ENCODE data around the gene CACHD1.

Gene CACHD1

GRCh38 chr1:64484651-64485050 is 14.7 kb downstream of the CACHD1 start:
- Histone ChIP-seq H3K79me2 (ENCODE audit: control insufficient read depth, insufficient read depth, low read length, poor library complexity) (no peaks in the 10 kb centered on the region), H3K79me1 (ENCODE audit: low read length) (peaks cover 6% of the 10 kb centered on the region), H2AFZ (ENCODE audit: insufficient read depth, low read length, poor library complexity) (no peak overlapping the region), H2BK120ac (ENCODE audit: insufficient read depth, low read length, poor library complexity) (no peak overlapping the region), H2BK12ac (ENCODE audit: low read length) (no peak overlapping the region), H3K4ac (ENCODE audit: low read depth, low read length) (no peak overlapping the region), H3K9ac (ENCODE audit: low read length) (no peak overlapping the region), H3K27ac (ENCODE audit: low read depth, low read length) (no peak overlapping the region), H4K91ac (ENCODE audit: low read depth, low read length) (no peak overlapping the region), H3K14ac (ENCODE audit: low read length) (no peak overlapping the region), H3K18ac (ENCODE audit: low read length) (no peak overlapping the region), H3K9me3 (ENCODE audit: insufficient read depth, low read depth, low read length) (no peaks in the 10 kb centered on the region), H2BK5ac (ENCODE audit: low read depth, low read length, poor library complexity) (no peak overlapping the region), H4K12ac (ENCODE audit: low read depth, low read length) (no peak overlapping the region), H3K4me3 (ENCODE audit: low read depth, low read length) (no peak overlapping the region), H3K4me1 (ENCODE audit: control insufficient read depth in 1 of 2, insufficient read depth in 2 of 2, low read length in 2 of 2) (peaks cover 7 to 8% of the 10 kb centered on the region in 2 experiments), H3K27me3 (ENCODE audit: insufficient read depth, low read length) (no peaks in the 10 kb centered on the region), H3K23ac (ENCODE audit: low read length) (no peak overlapping the region), H4K8ac (ENCODE audit: low read depth, low read length) (no peak overlapping the region), H2AK5ac (ENCODE audit: low read length) (no peak overlapping the region), H3K36me3 (ENCODE audit: control insufficient read depth in 1 of 2, insufficient read depth in 2 of 2, low read length in 2 of 2) (no peaks in the 10 kb centered on the region), H3K4me2 (ENCODE audit: low read length) (no peak overlapping the region)
- WGBS (ENCODE audit: extremely low coverage, insufficient coverage, insufficient read length): no CpG with 5 or more reads among the region's 3 CpGs
- no peak for DNase-seq

GRCh38 chr1:64486193-64486592 is 16.3 kb downstream of the CACHD1 start:
- Histone ChIP-seq H2BK120ac (ENCODE audit: insufficient read depth, low read length, poor library complexity) (no peak overlapping the region), H4K12ac (ENCODE audit: low read depth, low read length) (no peak overlapping the region), H3K4ac (ENCODE audit: low read depth, low read length) (no peak overlapping the region), H2BK12ac (ENCODE audit: low read length) (no peak overlapping the region), H3K9ac (ENCODE audit: low read length) (no peak overlapping the region), H2AK5ac (ENCODE audit: low read length) (no peak overlapping the region), H3K4me3 (ENCODE audit: low read depth, low read length) (no peak overlapping the region), H3K27ac (ENCODE audit: low read depth, low read length) (no peak overlapping the region), H3K27me3 (ENCODE audit: insufficient read depth, low read length) (no peaks in the 10 kb centered on the region), H3K23ac (ENCODE audit: low read length) (no peak overlapping the region), H4K8ac (ENCODE audit: low read depth, low read length) (no peak overlapping the region), H2BK5ac (ENCODE audit: low read depth, low read length, poor library complexity) (no peak overlapping the region), H3K36me3 (ENCODE audit: control insufficient read depth in 1 of 2, insufficient read depth in 2 of 2, low read length in 2 of 2) (no peaks in the 10 kb centered on the region), H3K4me2 (ENCODE audit: low read length) (no peak overlapping the region), H2AFZ (ENCODE audit: insufficient read depth, low read length, poor library complexity) (no peak overlapping the region), H3K79me2 (ENCODE audit: control insufficient read depth, insufficient read depth, low read length, poor library complexity) (no peaks in the 10 kb centered on the region), H3K9me3 (ENCODE audit: insufficient read depth, low read depth, low read length) (no peaks in the 10 kb centered on the region), H3K79me1 (ENCODE audit: low read length) (peaks cover 6% of the 10 kb centered on the region), H3K4me1 (ENCODE audit: control insufficient read depth in 1 of 2, insufficient read depth in 2 of 2, low read length in 2 of 2) (peaks cover 7 to 8% of the 10 kb centered on the region in 2 experiments), H3K18ac (ENCODE audit: low read length) (no peak overlapping the region), H3K14ac (ENCODE audit: low read length) (no peak overlapping the region), H4K91ac (ENCODE audit: low read depth, low read length) (no peak overlapping the region)
- no CpG with 5 or more reads among the region's 7 CpGs for WGBS (ENCODE audit: extremely low coverage, insufficient coverage, insufficient read length)
- DNase-seq: no peak

DNA sequence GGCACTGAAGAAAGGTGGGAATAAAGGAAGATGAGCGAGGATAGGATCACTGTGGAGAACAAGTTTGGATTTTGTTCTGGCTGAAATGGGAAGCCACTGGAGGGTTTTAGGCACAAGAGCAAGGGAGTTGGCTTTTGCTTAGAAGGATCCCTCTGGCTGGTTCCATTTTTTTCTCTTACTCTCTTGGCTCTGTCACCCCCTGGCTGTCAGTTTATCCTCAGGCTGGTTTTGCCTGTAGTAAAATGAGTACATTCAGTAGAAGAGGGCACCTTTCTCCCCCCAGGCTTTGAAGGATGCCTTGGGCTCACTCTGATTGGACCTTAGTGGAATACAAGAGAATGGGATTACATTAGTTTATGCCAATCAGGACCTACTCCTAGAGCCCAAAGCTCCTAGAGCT is 17.1 kb downstream of the CACHD1 start:
- Histone ChIP-seq H3K23ac (ENCODE audit: low read length) (no peak overlapping the region), H3K27ac (ENCODE audit: low read depth, low read length) (no peak overlapping the region), H3K36me3 (ENCODE audit: control insufficient read depth in 1 of 2, insufficient read depth in 2 of 2, low read length in 2 of 2) (no peaks in the 10 kb centered on the region), H4K8ac (ENCODE audit: low read depth, low read length) (no peak overlapping the region), H4K91ac (ENCODE audit: low read depth, low read length) (no peak overlapping the region), H4K12ac (ENCODE audit: low read depth, low read length) (no peak overlapping the region), H3K4me3 (ENCODE audit: low read depth, low read length) (no peak overlapping the region), H2AK5ac (ENCODE audit: low read length) (no peak overlapping the region), H3K18ac (ENCODE audit: low read length) (no peak overlapping the region), H3K79me1 (ENCODE audit: low read length) (peaks cover 6% of the 10 kb centered on the region), H2BK120ac (ENCODE audit: insufficient read depth, low read length, poor library complexity) (no peak overlapping the region), H3K27me3 (ENCODE audit: insufficient read depth, low read length) (no peaks in the 10 kb centered on the region), H3K9me3 (ENCODE audit: insufficient read depth, low read depth, low read length) (no peaks in the 10 kb centered on the region), H3K4ac (ENCODE audit: low read depth, low read length) (no peak overlapping the region), H3K4me1 (ENCODE audit: control insufficient read depth in 1 of 2, insufficient read depth in 2 of 2, low read length in 2 of 2) (peaks cover 7 to 8% of the 10 kb centered on the region in 2 experiments), H2BK5ac (ENCODE audit: low read depth, low read length, poor library complexity) (no peak overlapping the region), H3K4me2 (ENCODE audit: low read length) (no peak overlapping the region), H2BK12ac (ENCODE audit: low read length) (no peak overlapping the region), H3K14ac (ENCODE audit: low read length) (no peak overlapping the region), H2AFZ (ENCODE audit: insufficient read depth, low read length, poor library complexity) (no peak overlapping the region), H3K79me2 (ENCODE audit: control insufficient read depth, insufficient read depth, low read length, poor library complexity) (no peaks in the 10 kb centered on the region), H3K9ac (ENCODE audit: low read length) (no peak overlapping the region)
- DNase-seq: no peak
- WGBS (ENCODE audit: extremely low coverage, insufficient coverage, insufficient read length): no CpG with 5 or more reads among the region's 1 CpG

- H3K14ac ChIP-seq (ENCODE audit: low read length): no peak overlapping the region
- H4K12ac ChIP-seq (ENCODE audit: low read depth, low read length): no peak overlapping the region
- no peak overlapping the region for H2BK12ac ChIP-seq (ENCODE audit: low read length)
- no peak overlapping the region for H3K4ac ChIP-seq (ENCODE audit: low read depth, low read length)
- no peaks in the 10 kb centered on the region for H3K9me3 ChIP-seq (ENCODE audit: insufficient read depth, low read depth, low read length)
- H2BK120ac ChIP-seq (ENCODE audit: insufficient read depth, low read length, poor library complexity): no peak overlapping the region
- no peak overlapping the region for H3K9ac ChIP-seq (ENCODE audit: low read length)
- no peak overlapping the region for H2AFZ ChIP-seq (ENCODE audit: insufficient read depth, low read length, poor library complexity)
- H3K79me1 ChIP-seq (ENCODE audit: low read length): no peaks in the 10 kb centered on the region
- H3K27ac ChIP-seq (ENCODE audit: low read depth, low read length): no peak overlapping the region
- no peak overlapping the region for H3K4me3 ChIP-seq (ENCODE audit: low read depth, low read length)
- peaks cover under 1% of the 10 kb centered on the region in 2 experiments for H3K4me1 ChIP-seq (ENCODE audit: control insufficient read depth in 1 of 2, insufficient read depth in 2 of 2, low read length in 2 of 2)
- H3K4me2 ChIP-seq (ENCODE audit: low read length): no peak overlapping the region
- no peak overlapping the region for H4K91ac ChIP-seq (ENCODE audit: low read depth, low read length)
- H3K36me3 ChIP-seq (ENCODE audit: control insufficient read depth in 1 of 2, insufficient read depth in 2 of 2, low read length in 2 of 2): no peaks in the 10 kb centered on the region
- no peak overlapping the region for H4K8ac ChIP-seq (ENCODE audit: low read depth, low read length)
- no peak for DNase-seq
- H2BK5ac ChIP-seq (ENCODE audit: low read depth, low read length, poor library complexity): no peak overlapping the region
- H3K23ac ChIP-seq (ENCODE audit: low read length): no peak overlapping the region
- H3K18ac ChIP-seq (ENCODE audit: low read length): no peak overlapping the region
- no CpG with 5 or more reads among the region's 2 CpGs for WGBS (ENCODE audit: extremely low coverage, insufficient coverage, insufficient read length)
- no peaks in the 10 kb centered on the region for H3K79me2 ChIP-seq (ENCODE audit: control insufficient read depth, insufficient read depth, low read length, poor library complexity)
- H2AK5ac ChIP-seq (ENCODE audit: low read length): no peak overlapping the region
- H3K27me3 ChIP-seq (ENCODE audit: insufficient read depth, low read length): no peaks in the 10 kb centered on the region
These were observed 18.9 kb downstream of the CACHD1 start for GRCh38 chr1:64488862-64489261.

All from trophoblast cell (in vitro differentiated cells and primary cell).